Adrenal gland (tissue), 12 donors: ENCODE results near the gene SETBP1. TPM values are rescaled to one million over a fixed set of nuclear protein-coding genes. Genes with fewer than 3 reads are reported as not detected.

Source experiments
- DNase-seq, 7 donors: peaks; one replicate each; pipeline ENCODE4 v3.0.0-alpha.2; 2019 to 2020
- H3K27ac ChIP-seq, 5 donors: fragments of 200-600 bp; sonication (generic) in 4 of 5; 1 replicate in 3 of 5; 2 replicates in 2 of 5; pipeline versions ENCODE4 v1.5.1 to v1.8.0; 2016 to 2020; ENCODE audit warnings: mild to moderate bottlenecking in 1 of 5
- H3K27me3 ChIP-seq: fragments of 200-600 bp; 2 replicates; pipeline ENCODE4 v1.8.0; 2021
- H3K36me3 ChIP-seq, 2 donors: fragments of 200-600 bp; replicated peaks in 1 of 2; 1 replicate in 1 of 2; 2 replicates in 1 of 2; pipeline versions ENCODE4 v1.5.1 to v1.8.0; 2018 to 2022
- H3K4me1 ChIP-seq, 2 donors: fragments of 200-600 bp; replicated peaks in 1 of 2; 1 replicate in 1 of 2; 2 replicates in 1 of 2; pipeline versions ENCODE4 v1.5.1 to v1.8.0; 2018 to 2021
- H3K4me3 ChIP-seq, 4 donors: fragments of 200-600 bp; sonication (generic) in 3 of 4; one replicate each; pipeline ENCODE4 v1.5.1; 2016 to 2018
- H3K9me3 ChIP-seq, 3 donors: fragments of 200-600 bp; sonication (generic) in 1 of 3; replicated peaks in 1 of 3; 1 replicate in 2 of 3; 2 replicates in 1 of 3; pipeline versions ENCODE4 v1.5.1 to v1.8.0; 2016 to 2021
- POLR2A ChIP-seq, 2 donors: fragments of 450-650 bp; IDR thresholded peaks; one replicate each; pipeline ENCODE4 v1.6.1; 2017; ENCODE audit warnings: antibody characterized with exemption in 2 of 2, mild to moderate bottlenecking in 2 of 2, moderate library complexity in 1 of 2
- WGBS, 4 donors: extraction: QIAGEN DNeasy Blood & Tissue Kit in 2 of 4; methylation state at CpG; one replicate each; pipeline versions ENCODE4 v1.1.5 to v1.1.7; 2013 to 2017; 5-methylcytosine and 5-hydroxymethylcytosine counted together
- intact Hi-C, 2 donors: fragments of 100-400 bp; cut with DNase I; formaldehyde crosslinking; loops; one replicate each; pipeline versions ENCODE4 v1.14.1 to v1.15.0; 2022 to 2023
- polyA plus RNA-seq, 3 donors: library from polyadenylated mRNA; stranded (reverse); fragments of 200-250 nt in 2 of 3; fragments of 350-450 nt in 1 of 3; fragmentation: Illumina TruSeq in 1 of 3; extraction: RNeasy Lipid Tissue Mini Kit (QIAGEN cat#74804) in 1 of 3; gene quantifications; one replicate each; pipeline ENCODE4 v1.2.3, GENCODE V29; 2013 to 2014
- total RNA-seq, 9 donors: library from RNA; depleted of rRNA in 4 of 9; stranded (reverse); fragments of >200 nt in 4 of 9; fragments of 120-200 nt in 1 of 9; fragmentation: NEBNext Ultra II Directional in 1 of 9; extraction: Animal tissue kit (Norgen Biotek cat#: 25700) in 1 of 9; gene quantifications; one replicate each; pipeline versions ENCODE4 v1.1.0 to v1.2.4, GENCODE V29; 2013 to 2023
- TF ChIP-seq, protein P1 (sequence below), 6 experiments: fragments of 450-650 bp in 4 of 6; fragments of 200-600 bp in 2 of 6; sonication (generic) in 1 of 6; IDR thresholded peaks; 1 replicate in 5 of 6; 2 replicates in 1 of 6; pipeline versions ENCODE4 v1.5.1 to v1.8.0; 2016 to 2021; ENCODE audit warnings: antibody characterized with exemption in 6 of 6, mild to moderate bottlenecking in 2 of 6, moderate library complexity in 1 of 6
- donor health status: healthy with polysubstance abuse.
- donor health status: Bipolar disorder and iron deficiency.
- donor health status: DM: yes; HTN: yes; CAD: no.
- donor health status: DM: no; HTN: no; CAD: no.
- donor health status: DM: no; HTN: no; CAD: no.
- donor health status: DM: yes; HTN: yes; CAD: no.

Gene SETBP1
- total and polyA plus RNA-seq, 12 donors: 1.2 to 18.0 (median 9.4) TPM

DNA sequence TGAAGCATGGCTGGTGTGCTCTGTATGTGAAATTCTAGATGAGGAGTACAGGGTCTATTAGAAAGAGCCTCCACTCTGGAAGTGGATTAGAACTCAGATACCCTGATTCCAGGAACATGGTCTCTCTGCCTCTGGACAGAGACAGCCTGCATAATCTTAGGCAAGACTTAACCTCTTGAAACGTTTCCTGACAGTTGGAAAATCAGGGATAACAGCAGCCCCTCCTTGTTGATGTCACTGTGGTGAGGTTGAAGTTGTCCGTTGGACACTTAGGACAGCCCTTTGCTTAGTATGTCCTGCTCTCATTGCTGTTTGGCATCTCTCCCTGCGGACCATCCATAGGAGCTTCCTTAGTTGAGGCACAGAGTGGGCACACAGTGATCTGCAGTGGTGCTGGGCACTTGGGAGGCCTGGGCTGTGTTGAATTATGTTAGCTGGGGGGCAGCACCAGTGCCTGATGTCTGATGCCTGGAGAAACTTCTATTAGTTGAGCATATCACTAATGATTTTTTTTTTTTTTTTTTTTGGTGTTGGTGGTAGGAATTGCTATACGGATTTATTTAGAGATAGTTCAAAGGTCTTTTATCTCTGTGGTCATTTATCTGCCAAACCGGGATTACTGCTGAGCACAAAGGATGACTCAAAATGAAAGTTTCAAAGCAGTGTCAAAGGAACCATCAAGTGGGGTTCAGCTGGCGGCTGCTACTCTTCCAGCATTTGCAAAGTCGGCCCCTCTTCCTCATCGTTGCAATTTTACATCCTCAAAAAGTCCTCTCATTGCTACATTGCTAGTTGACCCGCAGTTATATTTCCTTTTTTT is 28.8 kb downstream of the SETBP1 start:
- Histone ChIP-seq H3K27me3 (no peaks in the 10 kb centered on the region), H3K27ac (peak overlapping the region in 2 of 5 donors; percentile 46 to 69), H3K36me3 (no peaks in the 10 kb centered on the region), H3K9me3 (no peaks in the 10 kb centered on the region), H3K4me3 (no peak overlapping the region), H3K4me1 (peaks cover 10 to 19% of the 10 kb centered on the region in 2 donors)
- DNase-seq: peak in 2 of 7 donors; percentile 22 to 40
- WGBS, 4 donors: 35 to 53% (median 38%) methylated on average over 8 to 9 of the region's 9 CpGs
- TF ChIP-seq POLR2A (IDR thresholded peaks at IDR 0.05): no peak
- TF ChIP-seq, protein P1, sequence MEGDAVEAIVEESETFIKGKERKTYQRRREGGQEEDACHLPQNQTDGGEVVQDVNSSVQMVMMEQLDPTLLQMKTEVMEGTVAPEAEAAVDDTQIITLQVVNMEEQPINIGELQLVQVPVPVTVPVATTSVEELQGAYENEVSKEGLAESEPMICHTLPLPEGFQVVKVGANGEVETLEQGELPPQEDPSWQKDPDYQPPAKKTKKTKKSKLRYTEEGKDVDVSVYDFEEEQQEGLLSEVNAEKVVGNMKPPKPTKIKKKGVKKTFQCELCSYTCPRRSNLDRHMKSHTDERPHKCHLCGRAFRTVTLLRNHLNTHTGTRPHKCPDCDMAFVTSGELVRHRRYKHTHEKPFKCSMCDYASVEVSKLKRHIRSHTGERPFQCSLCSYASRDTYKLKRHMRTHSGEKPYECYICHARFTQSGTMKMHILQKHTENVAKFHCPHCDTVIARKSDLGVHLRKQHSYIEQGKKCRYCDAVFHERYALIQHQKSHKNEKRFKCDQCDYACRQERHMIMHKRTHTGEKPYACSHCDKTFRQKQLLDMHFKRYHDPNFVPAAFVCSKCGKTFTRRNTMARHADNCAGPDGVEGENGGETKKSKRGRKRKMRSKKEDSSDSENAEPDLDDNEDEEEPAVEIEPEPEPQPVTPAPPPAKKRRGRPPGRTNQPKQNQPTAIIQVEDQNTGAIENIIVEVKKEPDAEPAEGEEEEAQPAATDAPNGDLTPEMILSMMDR (IDR thresholded peaks at IDR 0.05): no peak
- intact Hi-C loops: no loop called here

DNA sequence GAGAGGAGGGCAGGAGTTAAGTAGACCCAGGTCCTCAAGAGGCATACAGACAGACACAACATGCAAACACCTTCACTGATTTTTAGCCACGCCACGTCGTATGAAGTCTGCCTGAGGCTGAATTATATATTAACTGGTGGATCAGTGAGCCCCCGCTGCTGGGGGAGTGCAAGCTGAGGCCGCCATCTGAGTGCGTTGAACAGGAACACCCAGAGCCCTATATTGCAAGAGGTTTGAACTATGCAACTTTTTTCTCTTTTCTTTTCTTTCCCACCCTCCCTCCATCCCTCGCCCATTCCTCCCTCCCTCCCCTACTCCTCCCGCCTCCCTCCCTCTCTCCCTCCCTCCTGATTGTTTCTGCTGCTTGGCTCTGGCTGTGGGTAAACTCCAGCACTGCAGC is 30.2 kb downstream of the SETBP1 start:
- Histone ChIP-seq H3K4me3 (no peak overlapping the region), H3K4me1 (peaks cover 10 to 19% of the 10 kb centered on the region in 2 donors), H3K27ac (peak overlapping the region in 1 of 5 donors; percentile 29), H3K36me3 (no peaks in the 10 kb centered on the region), H3K27me3 (no peaks in the 10 kb centered on the region), H3K9me3 (no peaks in the 10 kb centered on the region)
- intact Hi-C loops: no loop called here
- 92 to 100% (median 94%) methylated on average over 5 to 8 of the region's 8 CpGs for WGBS, 4 donors
- no peak for DNase-seq
- no peak for TF ChIP-seq POLR2A (IDR thresholded peaks at IDR 0.05)
- TF ChIP-seq, protein P1 (IDR thresholded peaks at IDR 0.05): no peak

DNA sequence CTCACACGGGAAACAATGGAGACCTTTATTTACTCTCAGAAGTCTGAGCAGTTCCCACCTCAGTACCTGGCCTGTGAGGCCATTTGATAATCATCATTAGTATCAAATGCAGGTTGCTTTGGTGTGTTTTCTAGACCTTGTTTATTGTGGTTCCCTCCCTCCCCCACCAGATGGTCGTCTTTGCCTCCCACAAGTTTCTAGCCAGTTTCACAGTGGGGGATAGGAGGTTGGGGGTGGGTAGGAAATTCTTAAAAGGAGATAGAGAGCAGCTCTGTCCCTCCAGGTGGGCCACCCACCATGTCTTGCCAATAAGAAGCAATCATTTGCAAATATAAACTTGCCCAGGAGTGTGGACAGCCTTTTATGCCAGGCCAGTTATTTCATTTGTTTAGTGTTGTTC is 31.3 kb downstream of the SETBP1 start:
- intact Hi-C loops: no loop called here
- DNase-seq: no peak
- 70 to 85% (median 80%) methylated on average over 2 of the region's 2 CpGs for WGBS, 4 donors
- H3K4me3 ChIP-seq: no peak overlapping the region
- no peaks in the 10 kb centered on the region for H3K36me3 ChIP-seq
- no peak overlapping the region for H3K27ac ChIP-seq
- no peaks in the 10 kb centered on the region for H3K27me3 ChIP-seq
- TF ChIP-seq POLR2A (IDR thresholded peaks at IDR 0.05): no peak
- TF ChIP-seq, protein P1 (IDR thresholded peaks at IDR 0.05): no peak
- peaks cover 10 to 19% of the 10 kb centered on the region in 2 donors for H3K4me1 ChIP-seq
- no peaks in the 10 kb centered on the region for H3K9me3 ChIP-seq

DNA sequence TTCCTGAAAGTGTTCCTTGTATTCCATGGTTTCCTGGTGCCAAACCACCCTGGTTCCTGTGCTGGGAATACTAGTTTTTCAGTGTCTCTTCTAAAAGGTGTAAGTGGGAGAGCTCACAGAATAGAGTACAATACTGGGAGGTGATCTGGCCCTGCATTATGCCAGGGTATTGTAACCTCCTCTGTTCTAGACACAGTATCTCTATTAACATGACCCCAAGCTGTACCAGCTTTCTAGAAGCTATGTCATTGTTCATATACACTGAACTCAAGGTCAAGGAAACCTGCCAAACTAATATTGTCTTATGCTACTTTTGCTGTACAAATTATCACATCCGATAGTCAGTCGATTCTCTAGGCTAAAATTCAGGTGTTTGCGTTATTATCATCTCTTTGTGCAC is 32.7 kb downstream of the SETBP1 start:
- H3K36me3 ChIP-seq: no peaks in the 10 kb centered on the region
- no peaks in the 10 kb centered on the region for H3K27me3 ChIP-seq
- H3K4me1 ChIP-seq: peaks cover 7 to 13% of the 10 kb centered on the region in 2 donors
- no peak for TF ChIP-seq POLR2A (IDR thresholded peaks at IDR 0.05)
- TF ChIP-seq, protein P1 (IDR thresholded peaks at IDR 0.05): no peak
- intact Hi-C loops: no loop called here
- no peak for DNase-seq
- no peaks in the 10 kb centered on the region for H3K9me3 ChIP-seq
- no peak overlapping the region for H3K4me3 ChIP-seq
- WGBS, 4 donors: 84 to 99% (median 96%) methylated on average over 3 of the region's 3 CpGs
- H3K27ac ChIP-seq: no peak overlapping the region
